SK-N-SH treated with all-trans-retinoic acid at 6 μM for 48 hours (cell line): Measurements from ENCODE around the gene CRYBA1.

Experiments used
- ATAC-seq: fragments of 200-7000 bp; cut with Tn5 transposase; 3 replicates; pipeline ENCODE4 v1.9.1; 2020; ENCODE audit warnings: mild to moderate bottlenecking, moderate library complexity
- BACH2 ChIP-seq: fragments of 250-450 bp; sonication (Bioruptor Pico); IDR thresholded peaks from 2 replicates; pipeline ENCODE4 v1.9.0; 2021; ENCODE audit warnings: mild to moderate bottlenecking, borderline replicate concordance
- CSDC2 ChIP-seq: fragments of 250-450 bp; sonication (Bioruptor Pico); IDR thresholded peaks from 2 replicates; pipeline ENCODE4 v1.5.0; 2020; ENCODE audit warnings: mild to moderate bottlenecking, moderate library complexity
- GLIS3 ChIP-seq: fragments of 250-450 bp; sonication (Bioruptor Pico); IDR thresholded peaks from 2 replicates; pipeline ENCODE4 v1.5.0; 2020; ENCODE audit warnings: mild to moderate bottlenecking, moderate library complexity
- PATZ1 ChIP-seq: fragments of 250-450 bp; sonication (Bioruptor Pico); IDR thresholded peaks from 2 replicates; pipeline ENCODE4 v1.8.0; 2020; ENCODE audit warnings: mild to moderate bottlenecking, moderate library complexity, borderline replicate concordance
- POU6F1 ChIP-seq: fragments of 250-450 bp; sonication (Bioruptor Pico); IDR thresholded peaks from 2 replicates; pipeline ENCODE4 v1.8.0; 2021; ENCODE audit warnings: low read depth, mild to moderate bottlenecking, moderate library complexity, borderline replicate concordance
- RARB ChIP-seq: fragments of 250-450 bp; sonication (Bioruptor Pico); IDR thresholded peaks from 2 replicates; pipeline ENCODE4 v1.8.0; 2021; ENCODE audit warnings: mild to moderate bottlenecking, moderate library complexity
- SNAI2 ChIP-seq: fragments of 250-450 bp; sonication (Bioruptor Pico); IDR thresholded peaks from 2 replicates; pipeline ENCODE4 v1.5.0; 2020; ENCODE audit warnings: mild to moderate bottlenecking, moderate library complexity
- TCF4 ChIP-seq: fragments of 250-450 bp; sonication (Bioruptor Pico); IDR thresholded peaks from 2 replicates; pipeline ENCODE4 v1.8.0; 2021; ENCODE audit warnings: mild to moderate bottlenecking, moderate library complexity, borderline replicate concordance
- TOX ChIP-seq: fragments of 250-450 bp; sonication (Bioruptor Pico); IDR thresholded peaks from 2 replicates; pipeline ENCODE4 v1.8.0; 2021; ENCODE audit warnings: mild to moderate bottlenecking, moderate library complexity, borderline replicate concordance
- TSHZ2 ChIP-seq: fragments of 250-450 bp; sonication (Bioruptor Pico); IDR thresholded peaks from 2 replicates; pipeline ENCODE4 v1.5.0; 2020; ENCODE audit warnings: mild to moderate bottlenecking, moderate library complexity
- ZC3H10 ChIP-seq: fragments of 250-450 bp; sonication (Bioruptor Pico); IDR thresholded peaks from 2 replicates; pipeline ENCODE4 v1.5.1; 2021; ENCODE audit warnings: mild to moderate bottlenecking, moderate library complexity
- ZFP3 ChIP-seq: fragments of 250-450 bp; sonication (Bioruptor Pico); IDR thresholded peaks from 2 replicates; pipeline ENCODE4 v1.5.0; 2020; ENCODE audit warnings: mild to moderate bottlenecking, moderate library complexity
- ZFP30 ChIP-seq: fragments of 450-650 bp; formaldehyde crosslinking; IDR thresholded peaks from 2 replicates; pipeline ENCODE4 v1.5.0; 2022; ENCODE audit warnings: mild to moderate bottlenecking, moderate library complexity
- ZNF565 ChIP-seq: fragments of 450-650 bp; formaldehyde crosslinking; conservative IDR thresholded peaks from 2 replicates; pipeline ENCODE4 v1.5.0; 2020; ENCODE audit warnings: low read depth, mild to moderate bottlenecking, moderate library complexity
- ZNF8 ChIP-seq: fragments of 450-650 bp; formaldehyde crosslinking; IDR thresholded peaks from 2 replicates; pipeline ENCODE4 v1.5.0; 2020; ENCODE audit warnings: mild to moderate bottlenecking, moderate library complexity

CRYBA1 gene

GRCh38 chr17:29283961-29284360 lies 37.3 kb downstream of the CRYBA1 start:
- ATAC-seq: peak; percentile 16; the same call in 1 of the 3 replicates
- TF ChIP-seq ZFP30 (CRISPR knock-in tag) (no peak), GLIS3 (CRISPR knock-in tag) (no peak), ZNF8 (CRISPR knock-in tag) (no peak), TOX (CRISPR knock-in tag) (no peak), TCF4 (no peak), BACH2 (CRISPR knock-in tag) (no peak), ZFP3 (no peak), PATZ1 (no peak), ZNF565 (no peak)

- TF ChIP-seq ZC3H10 (CRISPR knock-in tag) (no peak), TOX (CRISPR knock-in tag) (no peak), SNAI2 (CRISPR knock-in tag) (no peak), PATZ1 (no peak), CSDC2 (CRISPR knock-in tag) (no peak), TSHZ2 (CRISPR knock-in tag) (no peak), ZNF8 (CRISPR knock-in tag) (no peak), ZFP30 (CRISPR knock-in tag) (no peak), POU6F1 (CRISPR knock-in tag) (no peak)
- ATAC-seq: no peak
These were observed 43.2 kb downstream of the CRYBA1 start for GRCh38 chr17:29289852-29290251.

- no peak for ATAC-seq
- TF ChIP-seq BACH2 (CRISPR knock-in tag): no peak
These were observed 44.6 kb downstream of the CRYBA1 start for GRCh38 chr17:29291163-29291752.

GRCh38 chr17:29292071-29292991 lies 45.7 kb downstream of the CRYBA1 start:
- TF ChIP-seq SNAI2 (CRISPR knock-in tag) (no peak), RARB (CRISPR knock-in tag) (no peak), BACH2 (CRISPR knock-in tag) (no peak)
- ATAC-seq: no peak
